Activated T-cell treated with anti-CD3 and anti-CD28 coated beads, Interleukin-2, amount 50 U/mL, for 72 hours (primary cell): ENCODE data around the gene KCNQ4. TPM values are rescaled to one million over a fixed set of nuclear protein-coding genes. Genes with fewer than 3 reads are reported as not detected.
A peak's percentile ranks its signal among the peaks of the same experiment; 100 is the strongest.

Experiments used
- ATAC-seq, 2 donors: fragments of 150-1000 bp; cut with Tn5 transposase; replicated peaks in 1 of 2; 2 replicates each; pipeline ENCODE4 v1.10.0; 2021; ENCODE audit warnings: moderate library complexity in 2 of 2, mild to moderate bottlenecking in 1 of 2
- DNase-seq, 2 donors: peaks; one replicate each; pipeline ENCODE4 v3.0.0; 2021 to 2022; ENCODE audit warnings: mixed read lengths in 1 of 2
- H3K27ac Mint-ChIP-seq: one replicate; pipeline ENCODE4 v1.8.0; 2022; ENCODE audit warnings: mild to moderate bottlenecking, moderate library complexity, mixed read lengths
- H3K27me3 Mint-ChIP-seq: one replicate; pipeline ENCODE4 v1.8.0; 2022; ENCODE audit warnings: low read depth, mixed read lengths
- H3K36me3 Mint-ChIP-seq, 2 donors: one replicate each; pipeline ENCODE4 v1.8.0; 2022; ENCODE audit warnings: mixed read lengths in 2 of 2, mild to moderate bottlenecking in 1 of 2; ENCODE audit not compliant: insufficient read depth in 2 of 2
- H3K4me1 Mint-ChIP-seq: one replicate; pipeline ENCODE4 v1.8.0; 2022; ENCODE audit warnings: low read depth, mixed read lengths
- H3K4me3 Mint-ChIP-seq, 2 donors: one replicate each; pipeline ENCODE4 v1.8.0; 2022; ENCODE audit warnings: mild to moderate bottlenecking in 2 of 2, mixed read lengths in 2 of 2, moderate library complexity in 2 of 2
- H3K9me3 Mint-ChIP-seq, 2 donors: one replicate each; pipeline ENCODE4 v1.8.0; 2022; ENCODE audit warnings: mixed read lengths in 2 of 2
- total RNA-seq, 2 donors: library from RNA; stranded (reverse); gene quantifications; one replicate each; pipeline ENCODE4 v1.2.3, GENCODE V29; 2022

Gene KCNQ4
- total RNA-seq, 2 donors from 2014 or later: 0.58 to 0.60 TPM

DNA sequence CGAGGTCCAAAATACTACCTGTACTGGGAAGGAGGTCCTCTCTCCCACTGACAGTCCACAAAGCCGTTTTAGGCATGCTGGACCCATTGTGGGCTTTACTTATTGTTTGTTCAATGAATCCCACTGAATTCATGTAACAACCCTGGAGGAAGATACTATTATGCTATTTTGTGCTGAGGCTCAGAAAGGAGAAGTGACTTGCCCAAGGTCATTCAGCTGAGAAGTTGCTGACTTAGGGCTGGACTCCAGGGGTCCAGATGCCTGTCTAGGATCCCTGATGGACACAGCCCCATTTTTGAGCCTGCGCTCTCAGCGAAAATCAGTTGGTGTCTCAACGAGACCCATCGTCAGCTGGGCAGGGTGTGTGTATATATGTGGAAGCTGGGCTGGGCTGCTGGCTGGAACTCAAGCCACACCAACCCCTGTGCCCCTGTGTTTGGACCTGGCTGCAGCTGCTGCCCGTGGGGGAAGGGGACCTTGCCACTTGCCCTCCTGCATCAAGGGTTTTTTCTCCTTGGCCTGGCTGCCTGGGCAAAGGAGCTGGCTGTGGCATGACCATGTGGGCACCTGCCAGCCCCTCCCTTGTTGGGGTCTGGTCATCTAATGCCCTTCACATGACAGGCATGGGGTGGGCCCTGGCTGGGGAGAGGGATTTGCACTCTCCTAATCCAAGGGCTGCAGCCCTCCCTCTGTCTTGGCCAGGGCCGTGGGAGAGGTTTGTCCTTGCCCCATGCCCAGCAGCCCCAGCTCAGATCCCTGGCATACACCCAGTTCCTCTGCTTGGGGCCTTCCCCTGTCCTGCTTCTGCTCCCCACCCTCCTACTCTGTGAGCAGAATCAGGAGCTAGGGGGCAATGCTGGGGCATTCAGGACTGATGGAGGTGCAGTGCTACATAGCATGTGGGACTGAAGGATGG lies 15.0 kb downstream of the KCNQ4 start:
- Mint-ChIP-seq H3K4me1 (peaks cover 60% of the 10 kb centered on the region), H3K27ac (no peak overlapping the region), H3K9me3 (no peaks in the 10 kb centered on the region), H3K4me3 (no peak overlapping the region), H3K36me3 (no peaks in the 10 kb centered on the region), H3K27me3 (no peaks in the 10 kb centered on the region)
- DNase-seq (no peak), ATAC-seq (no peak)

DNA sequence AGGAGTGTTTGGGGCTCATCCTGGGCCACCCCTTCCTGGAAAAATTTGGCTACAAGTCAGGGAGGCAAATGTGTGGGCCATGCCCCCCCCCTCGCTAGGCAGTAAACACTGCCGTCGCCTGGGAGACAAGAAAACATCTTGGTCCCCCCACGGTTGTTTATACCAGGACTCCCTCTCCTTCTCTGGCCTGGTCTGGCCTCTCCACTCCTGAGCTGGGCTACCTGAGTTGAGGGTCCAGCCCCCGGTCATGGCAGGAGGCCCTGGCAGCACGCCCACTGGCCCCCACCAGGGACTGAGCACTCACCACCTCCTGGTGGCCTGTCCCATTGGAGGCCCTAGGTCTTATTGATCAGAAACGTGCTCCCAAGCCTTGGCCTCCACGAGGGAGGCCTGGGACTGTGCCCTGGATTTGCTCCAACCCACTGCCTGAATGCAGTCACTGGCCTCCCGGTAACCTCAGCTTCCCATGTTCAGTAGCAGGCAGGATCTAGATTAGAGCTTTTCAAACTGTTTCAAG lies 15.8 kb downstream of the KCNQ4 start:
- Mint-ChIP-seq H3K36me3 (no peaks in the 10 kb centered on the region), H3K9me3 (no peaks in the 10 kb centered on the region), H3K27me3 (no peaks in the 10 kb centered on the region), H3K4me1 (peaks cover 52% of the 10 kb centered on the region), H3K4me3 (no peak overlapping the region), H3K27ac (no peak overlapping the region)
- no peak for ATAC-seq
- DNase-seq: no peak

GRCh38 chr1:40801742-40802077 lies 18.1 kb downstream of the KCNQ4 start:
- no peak overlapping the region for H3K27ac Mint-ChIP-seq
- ATAC-seq: no peak
- H3K27me3 Mint-ChIP-seq: no peaks in the 10 kb centered on the region

GRCh38 chr1:40802078-40802741 lies 18.6 kb downstream of the KCNQ4 start:
- H3K4me1 Mint-ChIP-seq: peaks cover 32% of the 10 kb centered on the region
- no peaks in the 10 kb centered on the region for H3K27me3 Mint-ChIP-seq
- DNase-seq (peak; percentile 91), ATAC-seq (peak; percentile 89 to 91)
- H3K27ac Mint-ChIP-seq: no peak overlapping the region
- no peaks in the 10 kb centered on the region for H3K9me3 Mint-ChIP-seq
- peak overlapping the region; percentile 62 to 71 for H3K4me3 Mint-ChIP-seq
- no peaks in the 10 kb centered on the region for H3K36me3 Mint-ChIP-seq

More at GRCh38 chr1:40801742-40802077, 18.1 kb downstream of the KCNQ4 start:
- no peaks in the 10 kb centered on the region for H3K9me3 Mint-ChIP-seq
- H3K4me1 Mint-ChIP-seq: peaks cover 36% of the 10 kb centered on the region
- H3K4me3 Mint-ChIP-seq: peak overlapping the region; percentile 62 to 71
- no peak for DNase-seq
- no peaks in the 10 kb centered on the region for H3K36me3 Mint-ChIP-seq

GRCh38 chr1:40802742-40803113 lies 19.1 kb downstream of the KCNQ4 start:
- Mint-ChIP-seq H3K9me3 (no peaks in the 10 kb centered on the region), H3K27me3 (no peaks in the 10 kb centered on the region), H3K4me1 (peaks cover 27% of the 10 kb centered on the region), H3K4me3 (peak overlapping the region; percentile 62 to 71), H3K36me3 (no peaks in the 10 kb centered on the region), H3K27ac (no peak overlapping the region)
- ATAC-seq (no peak), DNase-seq (no peak)

- DNase-seq (no peak), ATAC-seq (no peak)
- H3K27me3 Mint-ChIP-seq: peaks cover 1% of the 10 kb centered on the region
- H3K4me1 Mint-ChIP-seq: peaks cover 28% of the 10 kb centered on the region
- H3K9me3 Mint-ChIP-seq: no peaks in the 10 kb centered on the region
- H3K4me3 Mint-ChIP-seq: no peak overlapping the region
- H3K27ac Mint-ChIP-seq: no peak overlapping the region
- H3K36me3 Mint-ChIP-seq: no peaks in the 10 kb centered on the region
Measured at GRCh38 chr1:40803447-40803846, 19.9 kb downstream of the KCNQ4 start.

- H3K9me3 Mint-ChIP-seq: no peaks in the 10 kb centered on the region
- no peak overlapping the region for H3K4me3 Mint-ChIP-seq
- ATAC-seq (no peak), DNase-seq (no peak)
- H3K4me1 Mint-ChIP-seq: peaks cover 32% of the 10 kb centered on the region
- no peak overlapping the region for H3K27ac Mint-ChIP-seq
- peaks cover 6% of the 10 kb centered on the region for H3K27me3 Mint-ChIP-seq
- H3K36me3 Mint-ChIP-seq: no peaks in the 10 kb centered on the region
Measured at GRCh38 chr1:40803902-40804301, 20.3 kb downstream of the KCNQ4 start.

DNA sequence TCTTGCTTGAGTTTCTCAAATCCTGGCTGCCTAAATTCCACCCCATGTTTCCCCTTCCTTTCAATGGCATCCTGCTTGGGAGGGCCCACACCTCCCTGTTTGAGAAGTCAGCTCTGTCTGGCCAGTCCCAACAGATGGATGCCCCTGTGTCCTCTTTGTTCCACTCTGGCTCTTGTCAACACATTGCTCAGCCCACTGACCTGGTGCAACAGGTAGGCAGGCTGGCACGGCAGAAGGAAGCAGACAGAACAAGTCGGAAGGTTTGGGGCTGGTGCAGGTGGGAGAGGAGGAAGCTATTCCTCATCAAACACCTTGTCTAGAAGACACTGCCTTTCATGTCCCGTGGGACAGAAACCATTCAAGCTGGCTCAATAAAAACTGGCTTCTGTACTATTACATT lies 22.7 kb downstream of the KCNQ4 start:
- no peak overlapping the region for H3K4me3 Mint-ChIP-seq

DNA sequence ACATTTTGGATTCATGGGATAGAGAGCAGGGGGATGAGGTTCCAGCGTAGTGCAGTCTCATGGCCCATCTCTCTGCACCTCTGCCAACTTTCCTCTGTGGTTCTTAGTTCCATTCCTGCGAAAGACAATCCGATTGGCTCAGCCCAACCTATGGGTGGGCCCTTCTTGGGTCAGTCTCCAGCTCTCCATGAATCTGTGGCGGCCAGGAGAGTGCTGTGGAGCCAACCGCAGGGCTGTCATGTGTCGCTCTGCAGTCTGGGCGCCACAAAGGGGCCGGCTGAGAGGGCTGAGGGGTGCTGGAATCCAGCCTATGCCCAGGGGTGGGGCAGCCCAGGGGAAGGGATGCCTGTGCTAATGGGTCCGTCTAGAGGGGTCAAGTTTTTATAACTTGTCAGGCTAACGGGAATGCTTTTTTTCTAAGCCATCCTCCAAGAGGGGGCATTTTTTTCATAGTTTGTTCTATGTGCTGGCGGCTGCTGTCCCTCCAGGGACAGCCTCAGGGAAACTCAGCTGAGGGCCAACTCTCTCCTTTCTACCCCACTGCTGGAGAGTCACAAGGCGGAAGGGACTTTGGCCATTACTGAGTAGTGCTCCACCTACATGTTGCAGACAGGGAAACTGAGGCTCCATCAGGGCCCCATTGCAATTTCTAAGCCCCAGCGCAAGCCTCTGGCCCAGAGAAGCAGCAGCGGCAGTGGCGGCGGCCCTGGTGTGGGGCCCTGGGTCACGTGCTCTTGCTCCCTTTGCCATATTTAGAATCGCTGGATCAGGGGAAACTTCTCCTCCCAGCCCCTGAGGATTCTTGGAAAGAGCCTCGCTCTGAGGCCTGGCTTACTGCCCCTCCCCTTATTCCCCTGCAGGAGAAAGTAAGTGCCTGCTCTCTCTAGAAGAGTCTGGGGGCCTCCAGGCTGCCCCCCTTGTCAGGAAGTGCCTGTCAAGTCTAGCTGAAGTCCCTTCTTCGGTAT lies 23.4 kb downstream of the KCNQ4 start:
- no peak for ATAC-seq
- peaks cover 2 to 3% of the 10 kb centered on the region in 2 donors for H3K9me3 Mint-ChIP-seq
- peaks cover 29% of the 10 kb centered on the region for H3K4me1 Mint-ChIP-seq
- no peak overlapping the region for H3K4me3 Mint-ChIP-seq
- H3K27ac Mint-ChIP-seq: no peak overlapping the region
- peaks cover 6% of the 10 kb centered on the region for H3K27me3 Mint-ChIP-seq
- H3K36me3 Mint-ChIP-seq: peaks cover 0 to 4% of the 10 kb centered on the region in 2 donors
- no peak for DNase-seq

More for the DNA sequence above, 22.7 kb downstream of the KCNQ4 start:
- peaks cover 0 to 4% of the 10 kb centered on the region in 2 donors for H3K36me3 Mint-ChIP-seq
- H3K27me3 Mint-ChIP-seq: peaks cover 6% of the 10 kb centered on the region
- no peak for ATAC-seq
- no peak for DNase-seq
- peaks cover 36% of the 10 kb centered on the region for H3K4me1 Mint-ChIP-seq
- H3K27ac Mint-ChIP-seq: no peak overlapping the region
- peaks cover 2 to 3% of the 10 kb centered on the region in 2 donors for H3K9me3 Mint-ChIP-seq

GRCh38 chr1:40808002-40808401 lies 24.4 kb downstream of the KCNQ4 start:
- ATAC-seq (no peak), DNase-seq (no peak)
- peaks cover 0 to 4% of the 10 kb centered on the region in 2 donors for H3K36me3 Mint-ChIP-seq
- H3K27ac Mint-ChIP-seq: no peak overlapping the region
- H3K9me3 Mint-ChIP-seq: peaks cover 2 to 3% of the 10 kb centered on the region in 2 donors
- H3K4me3 Mint-ChIP-seq: no peak overlapping the region
- peaks cover 6% of the 10 kb centered on the region for H3K27me3 Mint-ChIP-seq
- H3K4me1 Mint-ChIP-seq: peaks cover 23% of the 10 kb centered on the region

- no peak for ATAC-seq
- Mint-ChIP-seq H3K27ac (no peak overlapping the region), H3K4me1 (peaks cover 23% of the 10 kb centered on the region)
Measured at GRCh38 chr1:40808444-40808843, 24.9 kb downstream of the KCNQ4 start.

GRCh38 chr1:40808909-40809308 lies 25.3 kb downstream of the KCNQ4 start:
- H3K4me1 Mint-ChIP-seq: peaks cover 23% of the 10 kb centered on the region
- ATAC-seq (no peak), DNase-seq (no peak)
- peaks cover 2 to 3% of the 10 kb centered on the region in 2 donors for H3K9me3 Mint-ChIP-seq
- peaks cover 0 to 4% of the 10 kb centered on the region in 2 donors for H3K36me3 Mint-ChIP-seq
- peaks cover 6% of the 10 kb centered on the region for H3K27me3 Mint-ChIP-seq
- no peak overlapping the region for H3K4me3 Mint-ChIP-seq
- no peak overlapping the region for H3K27ac Mint-ChIP-seq

More at GRCh38 chr1:40808444-40808843, 24.9 kb downstream of the KCNQ4 start:
- Mint-ChIP-seq H3K27me3 (peaks cover 6% of the 10 kb centered on the region), H3K9me3 (peaks cover 2 to 3% of the 10 kb centered on the region in 2 donors), H3K36me3 (peaks cover 0 to 4% of the 10 kb centered on the region in 2 donors), H3K4me3 (no peak overlapping the region)
- no peak for DNase-seq
